ENCODE measurements around the gene LDLRAD4. TPM values are rescaled to one million over a fixed set of nuclear protein-coding genes. Genes with fewer than 3 reads are reported as not detected.

LDLRAD4 gene
- total RNA-seq, 1 donor, result 0.43 TPM

GRCh38 chr18:13232086-13232917 lies 13.7 kb downstream of the LDLRAD4 start:
- DNase-seq (ENCODE audit: low read depth), result no peak
- TF ChIP-seq CTCF (IDR thresholded peaks at IDR 0.05; ENCODE audit: insufficient read depth, low read depth, low read length), result no peak
- no peak overlapping the region for H3K4me3 ChIP-seq (ENCODE audit: low read depth, low read length)

GRCh38 chr18:13232971-13233786 lies 14.6 kb downstream of the LDLRAD4 start:
- no peak for DNase-seq (ENCODE audit: low read depth)
- no peak overlapping the region for H3K4me3 ChIP-seq (ENCODE audit: low read depth, low read length)
- no peak for TF ChIP-seq CTCF (IDR thresholded peaks at IDR 0.05; ENCODE audit: insufficient read depth, low read depth, low read length)

- H3K4me3 ChIP-seq (ENCODE audit: low read depth, low read length), result no peak overlapping the region
- TF ChIP-seq CTCF (IDR thresholded peaks at IDR 0.05; ENCODE audit: insufficient read depth, low read depth, low read length), result no peak
- no peak for DNase-seq (ENCODE audit: low read depth)
Observed at GRCh38 chr18:13233787-13234783, 15.5 kb downstream of the LDLRAD4 start.

GRCh38 chr18:13235421-13235831 lies 16.9 kb downstream of the LDLRAD4 start:
- no peak for DNase-seq (ENCODE audit: low read depth)
- no peak for TF ChIP-seq CTCF (IDR thresholded peaks at IDR 0.05; ENCODE audit: insufficient read depth, low read depth, low read length)
- no peak overlapping the region for H3K4me3 ChIP-seq (ENCODE audit: low read depth, low read length)

- DNase-seq (ENCODE audit: low read depth), result no peak
- H3K4me3 ChIP-seq (ENCODE audit: low read depth, low read length), result no peak overlapping the region
- no peak for TF ChIP-seq CTCF (IDR thresholded peaks at IDR 0.05; ENCODE audit: insufficient read depth, low read depth, low read length)
Observed at GRCh38 chr18:13235981-13236380, 17.4 kb downstream of the LDLRAD4 start.

GRCh38 chr18:13236411-13236810 lies 17.9 kb downstream of the LDLRAD4 start:
- no peak for DNase-seq (ENCODE audit: low read depth)
- no peak overlapping the region for H3K4me3 ChIP-seq (ENCODE audit: low read depth, low read length)
- no peak for TF ChIP-seq CTCF (IDR thresholded peaks at IDR 0.05; ENCODE audit: insufficient read depth, low read depth, low read length)

Measured in fibroblast of villous mesenchyme (primary cell).